ENCODE data around the gene RUSF1.
"Not testable (repeated sequence)": the region's sequence is repeated elsewhere in the genome, so short reads cannot be mapped to it uniquely, and the experiment has no call there.

RUSF1 gene

GRCh38 chr16:31513884-31514283 lies 5.7 kb upstream of the RUSF1 start:
- no peak for FAIRE-seq

- FAIRE-seq = no peak
Observed at GRCh38 chr16:31513126-31513525, 4.9 kb upstream of the RUSF1 start.

- no peak for FAIRE-seq
Observed at GRCh38 chr16:31508706-31509195, 560 bp upstream of the RUSF1 start.

GRCh38 chr16:31507617-31507928 lies 618 bp downstream of the RUSF1 start:
- no peak for FAIRE-seq

- no peak for FAIRE-seq
Observed at GRCh38 chr16:31505483-31505882, 2.7 kb downstream of the RUSF1 start.

- no peak for FAIRE-seq
Observed at GRCh38 chr16:31504159-31504558, 4.0 kb downstream of the RUSF1 start.

GRCh38 chr16:31503555-31503954 lies 4.6 kb downstream of the RUSF1 start:
- FAIRE-seq = not testable (repeated sequence)

- FAIRE-seq = no peak
Observed at GRCh38 chr16:31502981-31503380, 5.2 kb downstream of the RUSF1 start.

GRCh38 chr16:31501966-31502348 lies 6.2 kb downstream of the RUSF1 start:
- no peak for FAIRE-seq

- no peak for FAIRE-seq
Observed at GRCh38 chr16:31501226-31501965, 6.8 kb downstream of the RUSF1 start.

- no peak for FAIRE-seq
Observed at GRCh38 chr16:31499928-31500327, 8.3 kb downstream of the RUSF1 start.

- FAIRE-seq = no peak
Observed at GRCh38 chr16:31498493-31498892, 9.7 kb downstream of the RUSF1 start.

GRCh38 chr16:31496670-31497069 lies 11.5 kb downstream of the RUSF1 start:
- FAIRE-seq = no peak

GRCh38 chr16:31493506-31494125 lies 14.6 kb downstream of the RUSF1 start:
- FAIRE-seq = no peak

- FAIRE-seq = no peak
Observed at GRCh38 chr16:31491778-31492418, 16.3 kb downstream of the RUSF1 start.

- FAIRE-seq = no peak
Observed at GRCh38 chr16:31489616-31490584, 18.3 kb downstream of the RUSF1 start.

GRCh38 chr16:31489298-31489564 lies 19.0 kb downstream of the RUSF1 start:
- no peak for FAIRE-seq

GRCh38 chr16:31488468-31489297 lies 19.5 kb downstream of the RUSF1 start:
- no peak for FAIRE-seq

GRCh38 chr16:31487720-31488467 lies 20.3 kb downstream of the RUSF1 start:
- FAIRE-seq = no peak

- no peak for FAIRE-seq
Observed at GRCh38 chr16:31487071-31487719, 21.0 kb downstream of the RUSF1 start.

- no peak for FAIRE-seq
Observed at GRCh38 chr16:31486045-31486444, 22.1 kb downstream of the RUSF1 start.
